Measurements from ENCODE around the gene MYO16.
A peak's percentile ranks its signal among the peaks of the same experiment; 100 is the strongest.
"Not testable (repeated sequence)": the region's sequence is repeated elsewhere in the genome, so short reads cannot be mapped to it uniquely, and the experiment has no call there.

Gene MYO16

GRCh38 chr13:108889324-108889984, 260.0 kb downstream of the MYO16 start:
- DNase-seq (ENCODE audit: low read depth), result no peak
- no peak overlapping the region for H3K4me3 ChIP-seq (ENCODE audit: low read depth, low read length)
- no peak for TF ChIP-seq CTCF (conservative IDR thresholded peaks at IDR 0.05; ENCODE audit: low read depth, low read length)

- DNase-seq (ENCODE audit: low read depth), result peak; percentile 69
- no peak overlapping the region for H3K4me3 ChIP-seq (ENCODE audit: low read depth, low read length)
- TF ChIP-seq CTCF (conservative IDR thresholded peaks at IDR 0.05; ENCODE audit: low read depth, low read length), result peak; percentile 59
Observed at GRCh38 chr13:108895220-108895704, 265.9 kb downstream of the MYO16 start.

DNA sequence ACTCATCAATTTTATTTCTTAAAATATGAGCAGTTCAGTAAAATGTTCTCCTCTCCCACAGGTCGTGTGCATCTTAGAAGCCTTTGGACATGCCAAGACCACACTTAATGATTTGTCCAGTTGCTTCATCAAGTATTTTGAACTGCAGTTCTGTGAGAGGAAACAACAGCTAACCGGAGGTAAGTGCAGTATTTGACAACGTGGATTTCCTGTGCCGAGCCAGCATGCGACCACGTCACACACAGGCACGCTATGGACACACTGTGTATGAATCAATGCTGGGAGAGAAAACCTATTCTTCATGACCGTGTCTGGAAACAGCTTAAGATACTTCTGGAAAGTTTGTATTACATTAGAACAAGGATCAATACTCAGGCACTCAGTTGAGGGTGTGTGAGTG, 268.5 kb downstream of the MYO16 start:
- H3K4me3 ChIP-seq (ENCODE audit: low read depth, low read length), result no peak overlapping the region
- peak; percentile 13 for DNase-seq (ENCODE audit: low read depth)
- TF ChIP-seq CTCF (conservative IDR thresholded peaks at IDR 0.05; ENCODE audit: low read depth, low read length), result no peak

DNA sequence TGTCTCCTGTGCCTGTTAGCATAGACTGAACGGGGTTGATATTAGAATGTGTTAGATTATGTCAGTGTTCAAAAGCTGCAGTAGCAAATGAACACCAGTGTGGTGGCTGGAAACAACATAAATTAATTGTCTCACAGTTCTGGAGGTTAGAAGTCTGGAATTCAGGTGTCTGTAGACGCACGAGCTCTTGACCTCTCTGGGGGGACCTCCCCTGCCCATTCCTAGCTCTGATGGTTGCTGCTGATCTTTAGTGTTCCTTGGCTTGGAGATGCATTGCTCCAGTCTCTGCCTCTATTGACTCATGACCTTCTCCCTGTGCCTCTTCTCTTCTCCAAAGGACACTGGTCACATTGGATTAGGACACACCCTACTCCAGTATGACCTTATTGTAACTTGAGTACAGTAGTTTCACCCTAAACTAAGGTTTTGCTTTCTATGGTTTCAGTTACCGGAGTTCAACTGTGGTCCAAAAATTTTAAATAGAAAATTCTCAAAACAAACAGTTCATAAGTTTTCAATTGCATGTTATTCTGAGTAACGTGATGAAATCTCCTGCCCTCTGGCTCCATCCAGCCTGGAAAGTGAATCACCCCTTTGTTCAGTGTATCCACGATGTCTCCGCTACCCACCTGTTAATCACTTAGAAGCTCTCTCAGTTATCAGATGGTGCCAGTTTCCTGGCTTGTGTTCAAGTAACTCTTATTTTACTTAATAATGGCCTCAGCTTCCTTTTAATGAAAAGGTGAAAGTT, 273.2 kb downstream of the MYO16 start:
- H3K4me3 ChIP-seq (ENCODE audit: low read depth, low read length), result no peak overlapping the region
- DNase-seq (ENCODE audit: low read depth), result peak; percentile 63
- no peak for TF ChIP-seq CTCF (conservative IDR thresholded peaks at IDR 0.05; ENCODE audit: low read depth, low read length)

DNA sequence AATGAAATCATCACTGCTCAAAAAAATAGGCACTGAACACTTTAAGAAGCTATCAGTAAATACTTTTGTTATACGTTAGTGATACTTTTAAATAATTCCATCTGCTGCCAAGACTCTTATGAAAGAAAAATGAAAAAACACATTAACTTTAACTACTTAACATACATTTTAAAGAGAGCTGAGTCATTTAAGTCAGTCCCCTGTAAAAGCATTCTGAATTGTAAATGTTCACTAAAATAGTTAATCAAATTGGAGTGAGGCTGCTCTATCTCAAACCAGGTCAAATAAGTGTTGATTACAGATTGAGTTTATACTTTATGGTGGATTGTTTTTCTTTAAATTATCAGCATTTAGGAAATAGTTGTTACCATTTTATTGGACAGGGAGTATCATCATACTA, 274.2 kb downstream of the MYO16 start:
- no peak for DNase-seq (ENCODE audit: low read depth)
- no peak overlapping the region for H3K4me3 ChIP-seq (ENCODE audit: low read depth, low read length)
- no peak for TF ChIP-seq CTCF (conservative IDR thresholded peaks at IDR 0.05; ENCODE audit: low read depth, low read length)

- no peak for TF ChIP-seq CTCF (conservative IDR thresholded peaks at IDR 0.05; ENCODE audit: low read depth, low read length)
- no peak overlapping the region for H3K4me3 ChIP-seq (ENCODE audit: low read depth, low read length)
- DNase-seq (ENCODE audit: low read depth), result no peak
Observed at GRCh38 chr13:108911807-108912206, 282.4 kb downstream of the MYO16 start.

GRCh38 chr13:108913731-108914130, 284.3 kb downstream of the MYO16 start:
- not testable (repeated sequence) for H3K4me3 ChIP-seq (ENCODE audit: low read depth, low read length); DNase-seq (ENCODE audit: low read depth)
